Progenitor cell of endocrine pancreas (in vitro differentiated cells): Measurements from ENCODE around the gene PNPLA5. TPM values are rescaled to one million over a fixed set of nuclear protein-coding genes. Genes with fewer than 3 reads are reported as not detected.

ENCODE experiments used
- DNase-seq: peaks from one replicate; pipeline ENCODE4 v3.0.0; 2021; ENCODE audit warnings: low spot score; ENCODE audit not compliant: unreplicated experiment
- H3K27ac Mint-ChIP-seq: 2 replicates; pipeline ENCODE4 v1.8.0; 2021; ENCODE audit warnings: mild to moderate bottlenecking, moderate library complexity, mixed read lengths
- H3K27me3 Mint-ChIP-seq: 2 replicates; pipeline ENCODE4 v1.8.0; 2021; ENCODE audit warnings: mixed read lengths
- H3K36me3 Mint-ChIP-seq: 2 replicates; pipeline ENCODE4 v1.8.0; 2022; ENCODE audit warnings: mixed read lengths; ENCODE audit not compliant: insufficient read depth
- H3K4me1 Mint-ChIP-seq: 2 replicates; pipeline ENCODE4 v1.8.0; 2021; ENCODE audit warnings: low read depth, mixed read lengths
- H3K4me3 Mint-ChIP-seq: 2 replicates; pipeline ENCODE4 v1.8.0; 2021; ENCODE audit warnings: low read depth, mild to moderate bottlenecking, moderate library complexity, mixed read lengths
- H3K9me3 Mint-ChIP-seq: 2 replicates; pipeline ENCODE4 v1.8.0; 2021; ENCODE audit warnings: low read depth, mixed read lengths
- CTCF ChIP-seq: fragments of 200-600 bp; sonication (generic); IDR thresholded peaks from one replicate; pipeline ENCODE4 v1.5.0; 2021; ENCODE audit warnings: antibody characterized with exemption, mild to moderate bottlenecking; ENCODE audit not compliant: unreplicated experiment
- total RNA-seq: library from RNA; stranded (reverse); gene quantifications from 2 replicates; pipeline ENCODE4 v1.2.1, GENCODE V29; 2021

PNPLA5 gene
- total RNA-seq, 1 donor from 2014 or later = not detected

- no peaks in the 10 kb centered on the region for H3K36me3 Mint-ChIP-seq
- no peak for DNase-seq
- peaks cover 13% of the 10 kb centered on the region for H3K4me1 Mint-ChIP-seq
- H3K4me3 Mint-ChIP-seq = no peak overlapping the region
- H3K27ac Mint-ChIP-seq = no peak overlapping the region
- peaks cover 19% of the 10 kb centered on the region for H3K27me3 Mint-ChIP-seq
- H3K9me3 Mint-ChIP-seq = no peaks in the 10 kb centered on the region
- TF ChIP-seq CTCF = no peak
Observed at GRCh38 chr22:43922123-43922522, 30.3 kb upstream of the PNPLA5 start.

GRCh38 chr22:43921370-43921769, 29.6 kb upstream of the PNPLA5 start:
- no peak for DNase-seq
- Mint-ChIP-seq H3K4me3 (no peak overlapping the region), H3K36me3 (no peaks in the 10 kb centered on the region), H3K27ac (no peak overlapping the region), H3K9me3 (no peaks in the 10 kb centered on the region), H3K4me1 (peaks cover 13% of the 10 kb centered on the region), H3K27me3 (peaks cover 22% of the 10 kb centered on the region)
- no peak for TF ChIP-seq CTCF

GRCh38 chr22:43919106-43919973, 27.5 kb upstream of the PNPLA5 start:
- Mint-ChIP-seq H3K36me3 (no peaks in the 10 kb centered on the region), H3K4me3 (no peak overlapping the region), H3K27me3 (peaks cover 23% of the 10 kb centered on the region), H3K4me1 (peaks cover 3% of the 10 kb centered on the region), H3K9me3 (no peaks in the 10 kb centered on the region), H3K27ac (no peak overlapping the region)
- no peak for DNase-seq
- no peak for TF ChIP-seq CTCF

GRCh38 chr22:43917521-43917920, 25.7 kb upstream of the PNPLA5 start:
- no peak for TF ChIP-seq CTCF
- Mint-ChIP-seq H3K4me1 (no peaks in the 10 kb centered on the region), H3K4me3 (no peak overlapping the region), H3K27me3 (peaks cover 30% of the 10 kb centered on the region), H3K27ac (no peak overlapping the region), H3K36me3 (no peaks in the 10 kb centered on the region), H3K9me3 (no peaks in the 10 kb centered on the region)
- no peak for DNase-seq

GRCh38 chr22:43911351-43911750, 19.5 kb upstream of the PNPLA5 start:
- Mint-ChIP-seq H3K9me3 (no peaks in the 10 kb centered on the region), H3K27ac (no peak overlapping the region), H3K4me1 (no peaks in the 10 kb centered on the region), H3K36me3 (no peaks in the 10 kb centered on the region), H3K4me3 (no peak overlapping the region), H3K27me3 (peaks cover 51% of the 10 kb centered on the region)
- no peak for DNase-seq
- TF ChIP-seq CTCF = no peak
